ENCODE data around the gene GALNT18.

Gene GALNT18

GRCh38 chr11:11407763-11408084 lies 214.1 kb downstream of the GALNT18 start:
- TF ChIP-seq CREB1 (IDR thresholded peaks at IDR 0.05; ENCODE audit: low read depth) (no peak), FOXM1 (IDR thresholded peaks at IDR 0.05; ENCODE audit: borderline replicate concordance, low read depth) (no peak), EP300 (IDR thresholded peaks at IDR 0.05; ENCODE audit: borderline replicate concordance) (no peak), TCF12 (IDR thresholded peaks at IDR 0.05; ENCODE audit: low read depth) (no peak), EGR1 (IDR thresholded peaks at IDR 0.05) (no peak), YY1 (IDR thresholded peaks at IDR 0.05; ENCODE audit: low read depth) (no peak), CEBPB (IDR thresholded peaks at IDR 0.05) (no peak)

GRCh38 chr11:11407065-11407762 lies 214.6 kb downstream of the GALNT18 start:
- TF ChIP-seq TAF1 (IDR thresholded peaks at IDR 0.05; ENCODE audit: low read depth), result no peak
- no peak for TF ChIP-seq NFIC (IDR thresholded peaks at IDR 0.05)
- TF ChIP-seq RAD21 (IDR thresholded peaks at IDR 0.05; ENCODE audit: low read depth), result no peak
- no peak for TF ChIP-seq EP300 (IDR thresholded peaks at IDR 0.05; ENCODE audit: borderline replicate concordance)
- no peak for TF ChIP-seq YY1 (IDR thresholded peaks at IDR 0.05; ENCODE audit: low read depth)
- TF ChIP-seq CREB1 (IDR thresholded peaks at IDR 0.05; ENCODE audit: low read depth), result no peak

GRCh38 chr11:11406652-11407051 lies 215.2 kb downstream of the GALNT18 start:
- TF ChIP-seq ZBTB7A (IDR thresholded peaks at IDR 0.05; ENCODE audit: low read depth), result no peak
- TF ChIP-seq FOXM1 (IDR thresholded peaks at IDR 0.05; ENCODE audit: borderline replicate concordance, low read depth), result no peak
- TF ChIP-seq CEBPB (IDR thresholded peaks at IDR 0.05), result no peak
- no peak for TF ChIP-seq TEAD4 (IDR thresholded peaks at IDR 0.05)
- no peak for TF ChIP-seq TAF1 (IDR thresholded peaks at IDR 0.05; ENCODE audit: low read depth)
- no peak for TF ChIP-seq CREB1 (IDR thresholded peaks at IDR 0.05; ENCODE audit: low read depth)
- TF ChIP-seq MAX (IDR thresholded peaks at IDR 0.05), result no peak
- TF ChIP-seq EGR1 (IDR thresholded peaks at IDR 0.05), result no peak
- no peak for TF ChIP-seq RAD21 (IDR thresholded peaks at IDR 0.05; ENCODE audit: low read depth)

GRCh38 chr11:11403763-11404725 lies 217.8 kb downstream of the GALNT18 start:
- TF ChIP-seq USF1 (IDR thresholded peaks at IDR 0.05) (peak; percentile 43; the same call in 1 of the 2 replicates), TCF12 (IDR thresholded peaks at IDR 0.05; ENCODE audit: low read depth) (no peak)

GRCh38 chr11:11401960-11402535 lies 219.8 kb downstream of the GALNT18 start:
- no peak for TF ChIP-seq TCF12 (IDR thresholded peaks at IDR 0.05; ENCODE audit: low read depth)
- TF ChIP-seq EP300 (IDR thresholded peaks at IDR 0.05; ENCODE audit: borderline replicate concordance), result no peak
- TF ChIP-seq CREB1 (IDR thresholded peaks at IDR 0.05; ENCODE audit: low read depth), result no peak
- TF ChIP-seq ZBTB7A (IDR thresholded peaks at IDR 0.05; ENCODE audit: low read depth), result no peak
- no peak for TF ChIP-seq TAF1 (IDR thresholded peaks at IDR 0.05; ENCODE audit: low read depth)
- TF ChIP-seq NFIC (IDR thresholded peaks at IDR 0.05), result no peak
- TF ChIP-seq CEBPB (IDR thresholded peaks at IDR 0.05), result no peak
- TF ChIP-seq RAD21 (IDR thresholded peaks at IDR 0.05; ENCODE audit: low read depth), result no peak
- TF ChIP-seq YY1 (IDR thresholded peaks at IDR 0.05; ENCODE audit: low read depth), result no peak
- TF ChIP-seq EGR1 (IDR thresholded peaks at IDR 0.05), result no peak

- TF ChIP-seq TEAD4 (IDR thresholded peaks at IDR 0.05), result no peak
- TF ChIP-seq TCF12 (IDR thresholded peaks at IDR 0.05; ENCODE audit: low read depth), result no peak
- TF ChIP-seq RAD21 (IDR thresholded peaks at IDR 0.05; ENCODE audit: low read depth), result peak; percentile 57
- no peak for TF ChIP-seq NFIC (IDR thresholded peaks at IDR 0.05)
- TF ChIP-seq MAX (IDR thresholded peaks at IDR 0.05), result no peak
- TF ChIP-seq YY1 (IDR thresholded peaks at IDR 0.05; ENCODE audit: low read depth), result no peak
Observed at GRCh38 chr11:11400635-11401232, 221.1 kb downstream of the GALNT18 start.

GRCh38 chr11:11400121-11400520 lies 221.7 kb downstream of the GALNT18 start:
- TF ChIP-seq NFIC (IDR thresholded peaks at IDR 0.05) (no peak), FOXM1 (IDR thresholded peaks at IDR 0.05; ENCODE audit: borderline replicate concordance, low read depth) (no peak), TAF1 (IDR thresholded peaks at IDR 0.05; ENCODE audit: low read depth) (no peak), TEAD4 (IDR thresholded peaks at IDR 0.05) (no peak), EP300 (IDR thresholded peaks at IDR 0.05; ENCODE audit: borderline replicate concordance) (no peak), CEBPB (IDR thresholded peaks at IDR 0.05) (no peak), TCF12 (IDR thresholded peaks at IDR 0.05; ENCODE audit: low read depth) (no peak), ZBTB7A (IDR thresholded peaks at IDR 0.05; ENCODE audit: low read depth) (no peak), REST (IDR thresholded peaks at IDR 0.05; ENCODE audit: low read depth) (no peak), EGR1 (IDR thresholded peaks at IDR 0.05) (no peak), RAD21 (IDR thresholded peaks at IDR 0.05; ENCODE audit: low read depth) (no peak), USF1 (IDR thresholded peaks at IDR 0.05) (no peak), YY1 (IDR thresholded peaks at IDR 0.05; ENCODE audit: low read depth) (no peak), MAX (IDR thresholded peaks at IDR 0.05) (no peak), CREB1 (IDR thresholded peaks at IDR 0.05; ENCODE audit: low read depth) (no peak)

Data from Ishikawa (cell line).